ENCODE results near the gene KRT7.
"Not testable (repeated sequence)": the region's sequence is repeated elsewhere in the genome, so short reads cannot be mapped to it uniquely, and the experiment has no call there.

Gene KRT7

DNA sequence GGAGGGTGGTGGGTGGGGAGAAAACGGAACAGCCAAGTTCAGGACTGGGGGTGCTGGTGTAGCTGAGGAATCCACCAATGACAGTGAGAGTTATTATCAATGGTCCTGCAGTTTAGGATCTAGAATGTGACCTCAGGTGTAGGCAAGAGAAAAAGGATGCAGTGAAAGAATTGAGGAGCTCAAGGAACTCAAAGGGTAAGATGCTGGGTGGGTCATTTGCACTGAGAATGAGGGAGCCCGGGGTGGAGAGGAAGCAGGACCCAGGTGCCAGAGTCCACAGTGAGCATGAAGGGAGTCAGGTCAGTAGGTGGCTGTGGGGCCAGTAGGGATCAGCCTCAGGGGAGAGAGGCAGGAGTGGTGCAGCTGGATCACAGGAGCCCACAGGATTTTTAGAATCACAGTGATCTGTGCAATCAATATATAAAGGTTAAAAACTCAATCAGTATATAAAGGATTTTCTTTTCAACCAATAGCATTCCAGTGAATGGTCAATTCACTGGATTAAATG is 3.2 kb upstream of the KRT7 start:
- no peak for DNase-seq (ENCODE audit: low read depth in 1 of 2, low spot score in 1 of 2)

- DNase-seq (ENCODE audit: low read depth in 1 of 2, low spot score in 1 of 2): no peak
Observed at GRCh38 chr12:52230364-52231281, 2.4 kb upstream of the KRT7 start.

DNA sequence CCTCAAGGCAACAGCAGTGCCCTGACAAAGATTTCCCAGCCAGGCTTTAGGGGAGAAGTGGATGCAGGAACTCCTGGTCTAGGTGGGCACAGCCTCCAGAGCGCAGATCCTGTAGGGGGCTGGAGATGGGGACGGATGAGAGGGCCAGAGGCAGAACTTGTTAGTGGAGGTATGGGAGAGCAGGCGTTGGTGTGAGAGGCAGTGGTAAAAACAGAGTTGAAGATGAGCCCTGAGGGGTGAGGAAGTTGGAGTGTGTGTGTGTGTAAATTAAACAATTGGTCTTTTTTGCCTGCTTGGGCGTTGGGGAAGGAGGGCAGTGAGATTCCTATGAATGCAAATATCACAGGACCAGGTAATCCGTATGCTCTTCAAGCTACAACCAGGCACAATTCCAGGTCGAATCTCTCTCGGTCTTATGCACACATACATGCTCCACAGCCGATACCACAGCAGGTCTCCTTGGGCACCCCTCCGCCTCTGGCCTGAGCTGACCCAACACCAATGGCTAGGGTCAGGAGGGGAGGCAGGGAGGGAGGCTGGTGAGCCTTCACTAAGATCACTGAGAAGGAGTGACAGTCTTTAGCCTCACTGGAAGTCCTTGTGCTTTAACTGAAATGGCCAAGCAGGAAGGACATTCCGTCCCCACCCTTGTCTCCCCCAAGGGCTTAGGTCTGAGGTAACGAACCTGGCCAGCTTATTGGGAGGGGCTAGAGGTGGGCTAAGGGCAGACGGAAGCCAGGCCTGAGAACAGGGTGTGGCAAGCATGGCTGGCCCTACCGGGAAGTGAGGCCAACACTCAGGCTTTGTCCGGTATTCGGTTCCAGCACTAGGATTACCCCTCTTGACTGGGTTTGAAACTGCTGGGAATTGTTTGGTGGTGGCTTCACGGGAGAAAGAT is 1.5 kb upstream of the KRT7 start:
- DNase-seq (ENCODE audit: low read depth in 1 of 2, low spot score in 1 of 2): no peak

GRCh38 chr12:52232203-52232673 is 805 bp upstream of the KRT7 start:
- DNase-seq (ENCODE audit: low read depth in 1 of 2, low spot score in 1 of 2): no peak

DNA sequence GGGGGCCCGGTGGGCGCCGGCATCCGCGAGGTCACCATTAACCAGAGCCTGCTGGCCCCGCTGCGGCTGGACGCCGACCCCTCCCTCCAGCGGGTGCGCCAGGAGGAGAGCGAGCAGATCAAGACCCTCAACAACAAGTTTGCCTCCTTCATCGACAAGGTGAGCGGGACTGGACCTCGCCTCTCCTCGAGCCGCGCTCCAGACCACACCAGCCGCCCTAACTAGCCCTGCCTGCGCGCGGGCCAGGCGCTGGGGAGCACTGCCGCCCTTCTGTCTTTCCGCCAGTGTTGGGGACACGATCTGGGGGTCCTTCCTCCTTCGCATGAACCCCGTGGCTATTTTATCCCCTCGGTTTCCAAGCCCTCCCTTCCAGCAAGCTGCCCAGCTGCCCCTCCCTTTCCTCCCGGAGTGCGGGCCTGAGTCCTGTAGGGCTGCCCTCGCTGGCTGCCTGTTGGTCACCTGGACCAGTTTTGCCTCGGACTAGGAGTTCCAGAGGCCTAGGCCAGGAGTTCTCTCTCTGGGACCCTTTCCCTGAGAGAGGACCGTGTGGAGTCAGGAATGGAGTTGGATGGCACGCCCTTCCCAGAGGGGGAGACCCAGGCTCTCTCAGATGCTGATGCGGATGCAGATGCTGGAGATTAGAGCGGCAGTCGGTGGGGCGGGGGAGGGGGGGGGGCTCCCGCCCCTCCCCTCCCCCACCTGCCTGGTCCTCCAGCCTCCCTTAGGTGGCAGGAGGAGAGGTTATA is 592 bp downstream of the KRT7 start:
- no peak for DNase-seq (ENCODE audit: low read depth in 1 of 2, low spot score in 1 of 2)

DNA sequence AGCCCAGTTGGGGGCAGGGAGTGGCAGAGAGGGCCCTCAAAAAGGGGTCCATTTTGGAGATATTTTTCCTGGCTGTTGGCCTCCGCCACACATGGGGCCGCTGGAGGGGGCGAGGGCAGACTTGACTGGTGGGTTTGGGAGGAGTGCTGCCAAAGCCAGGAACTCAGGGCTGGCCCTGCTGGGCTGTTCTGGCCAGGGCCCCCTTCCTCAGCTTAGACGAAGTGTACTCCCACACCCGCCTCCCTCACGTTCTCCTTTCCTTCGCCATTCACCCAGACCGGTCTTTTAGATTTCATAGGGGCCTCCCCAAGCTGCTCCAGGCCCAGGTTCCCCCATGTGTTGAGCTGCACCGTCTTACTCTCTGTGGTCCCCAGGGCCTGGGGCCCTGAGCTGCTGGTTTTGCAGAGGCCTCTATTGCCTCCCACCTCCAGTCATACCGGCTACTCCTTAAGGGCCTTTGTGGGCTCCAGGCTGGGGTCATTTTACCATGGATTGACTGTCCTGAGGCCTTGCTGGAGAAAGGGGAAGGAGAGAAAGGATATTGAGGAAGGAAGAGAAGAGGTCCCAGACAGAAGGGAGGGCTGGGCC is 1.3 kb downstream of the KRT7 start:
- no peak for DNase-seq (ENCODE audit: low read depth in 1 of 2, low spot score in 1 of 2)

DNA sequence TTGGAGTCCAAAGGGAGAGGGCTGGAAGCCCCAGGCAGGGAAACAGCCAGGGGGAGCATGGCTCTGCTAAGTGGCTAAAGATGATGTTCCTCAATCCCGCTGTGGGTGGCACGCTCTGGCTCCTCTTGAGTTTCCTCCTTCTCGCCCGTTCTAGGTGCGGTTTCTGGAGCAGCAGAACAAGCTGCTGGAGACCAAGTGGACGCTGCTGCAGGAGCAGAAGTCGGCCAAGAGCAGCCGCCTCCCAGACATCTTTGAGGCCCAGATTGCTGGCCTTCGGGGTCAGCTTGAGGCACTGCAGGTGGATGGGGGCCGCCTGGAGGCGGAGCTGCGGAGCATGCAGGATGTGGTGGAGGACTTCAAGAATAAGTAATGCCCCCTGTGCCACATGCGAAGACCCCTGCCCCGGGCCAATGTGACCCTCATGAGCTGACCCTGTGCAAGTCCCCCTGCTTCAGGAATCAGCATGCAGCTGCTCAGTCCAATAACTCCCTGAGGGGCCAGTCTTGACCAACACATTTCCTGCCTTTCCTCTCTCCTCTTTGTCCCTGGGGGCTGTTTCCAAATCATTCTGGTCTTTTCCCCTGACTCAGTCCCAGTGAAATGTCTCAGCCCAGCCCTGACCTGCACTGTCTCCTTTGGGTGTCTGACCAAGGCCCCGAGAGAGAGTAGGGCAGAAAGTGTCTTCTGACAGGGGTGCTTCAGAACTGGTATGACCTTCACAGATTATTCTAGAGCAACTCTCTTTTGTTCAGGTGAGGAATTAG is 2.1 kb downstream of the KRT7 start:
- no peak for DNase-seq (ENCODE audit: low read depth in 1 of 2, low spot score in 1 of 2)

DNA sequence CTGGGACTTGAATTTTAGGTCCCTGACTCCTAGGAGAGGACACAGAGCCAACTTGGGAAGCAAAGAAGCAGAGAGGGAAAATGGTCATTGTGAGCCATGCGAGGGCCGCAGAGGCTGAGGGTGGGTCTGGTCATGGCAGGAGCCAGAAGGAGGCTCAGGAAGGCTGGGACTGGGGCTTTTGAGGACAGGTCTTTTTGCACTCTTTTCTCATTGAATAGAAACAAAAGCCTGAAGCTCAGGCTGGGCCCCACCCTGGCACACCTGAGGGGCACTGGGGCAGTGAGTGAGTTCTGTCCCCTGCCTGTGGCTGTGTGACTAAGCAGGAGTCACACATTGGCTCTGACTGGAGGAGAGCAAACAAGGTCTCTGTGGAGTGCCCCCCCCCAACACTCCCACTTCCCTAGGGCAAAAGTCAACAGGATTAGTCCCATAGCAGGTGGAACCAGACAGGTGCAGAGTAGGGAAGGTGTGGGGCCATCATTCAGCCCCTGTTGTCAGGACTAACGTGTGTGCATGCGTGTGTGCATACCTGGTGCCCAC is 2.8 kb downstream of the KRT7 start:
- no peak for DNase-seq (ENCODE audit: low read depth in 1 of 2, low spot score in 1 of 2)

- DNase-seq (ENCODE audit: low read depth in 1 of 2, low spot score in 1 of 2): no peak
Observed at GRCh38 chr12:52236386-52237050, 3.5 kb downstream of the KRT7 start.

- DNase-seq (ENCODE audit: low read depth in 1 of 2, low spot score in 1 of 2): no peak
Observed at GRCh38 chr12:52238207-52238840, 5.3 kb downstream of the KRT7 start.

DNA sequence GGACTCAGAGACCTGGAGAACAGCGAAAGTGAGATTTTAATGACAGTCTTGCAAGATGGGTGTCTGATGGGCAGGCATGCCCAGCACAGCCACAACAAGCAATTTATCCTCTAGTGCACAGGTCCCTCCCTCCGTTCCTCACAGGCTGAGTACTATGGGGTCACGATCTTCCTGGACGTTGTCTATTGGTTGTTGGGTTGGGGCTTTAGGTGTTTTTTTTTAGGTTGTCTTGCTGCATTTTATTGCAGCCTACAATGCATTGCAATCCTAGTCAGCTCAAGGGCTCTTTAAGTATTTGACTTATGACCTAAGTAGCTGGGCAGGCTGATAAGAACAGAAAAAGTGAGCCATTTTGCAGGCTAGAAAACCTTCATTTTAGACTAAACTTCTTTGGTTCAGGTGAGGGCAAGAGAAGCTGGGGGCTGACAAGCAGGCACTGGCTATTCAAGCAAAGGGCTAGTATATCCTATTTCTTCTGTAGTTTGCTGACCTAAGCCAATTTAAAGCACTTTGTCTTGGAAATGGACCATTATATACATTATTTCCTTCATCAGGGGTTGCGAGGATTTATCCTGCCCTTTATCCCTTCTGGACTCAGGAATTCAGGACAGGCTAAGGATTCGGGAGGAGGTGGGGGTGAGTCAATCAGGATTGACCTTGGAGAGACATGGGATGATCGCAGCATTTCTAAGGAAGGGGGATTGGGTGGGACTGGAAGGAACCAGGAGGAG is 6.0 kb downstream of the KRT7 start:
- DNase-seq (ENCODE audit: low read depth in 1 of 2, low spot score in 1 of 2): no peak

DNA sequence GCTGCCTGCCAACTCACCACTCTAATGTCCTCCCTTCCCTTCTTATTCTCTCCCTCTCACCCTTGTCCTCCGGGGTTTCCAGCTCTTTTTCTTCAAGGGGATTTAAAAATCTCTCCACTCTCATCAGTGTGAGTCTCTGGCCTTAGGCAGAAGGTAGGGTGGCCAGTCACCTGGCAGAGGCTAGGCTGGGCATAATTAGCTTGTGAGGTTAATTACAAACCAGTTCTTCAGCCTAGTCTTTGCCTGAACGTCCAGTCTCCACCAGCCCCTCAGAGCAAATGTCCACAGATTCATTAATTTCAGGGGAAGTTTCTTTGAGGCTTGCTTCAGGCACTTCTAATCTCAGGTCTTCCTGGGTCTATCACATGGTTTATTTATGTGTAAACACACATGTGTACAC is 6.7 kb downstream of the KRT7 start:
- DNase-seq (ENCODE audit: low read depth in 1 of 2, low spot score in 1 of 2): no peak

GRCh38 chr12:52240247-52240646 is 7.2 kb downstream of the KRT7 start:
- not testable (repeated sequence) for DNase-seq (ENCODE audit: low read depth in 1 of 2, low spot score in 1 of 2)

DNA sequence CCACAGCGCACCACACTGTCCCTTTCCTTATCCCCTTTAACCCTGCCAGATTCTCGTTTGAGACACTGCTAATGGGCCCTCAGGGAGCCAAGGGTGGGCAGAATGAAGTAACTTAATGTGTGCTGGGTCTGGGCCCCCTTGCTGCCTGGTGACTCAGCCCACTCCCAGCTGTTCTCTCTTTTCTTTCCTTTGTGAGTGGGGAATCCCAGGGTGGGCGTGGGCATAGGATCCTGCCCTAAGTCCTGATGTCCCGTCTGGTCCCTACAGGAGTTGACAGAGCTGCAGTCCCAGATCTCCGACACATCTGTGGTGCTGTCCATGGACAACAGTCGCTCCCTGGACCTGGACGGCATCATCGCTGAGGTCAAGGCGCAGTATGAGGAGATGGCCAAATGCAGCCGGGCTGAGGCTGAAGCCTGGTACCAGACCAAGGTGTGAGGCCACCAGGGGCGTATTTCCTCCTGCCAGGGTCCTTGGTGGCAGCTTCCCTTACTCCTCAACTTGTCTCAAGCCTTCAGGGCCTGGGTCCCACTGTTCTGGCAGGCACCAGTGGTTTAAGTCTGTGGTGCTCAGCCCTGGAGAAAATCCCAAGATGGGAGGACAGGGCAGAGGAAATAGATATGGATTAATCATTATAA is 8.3 kb downstream of the KRT7 start:
- DNase-seq (ENCODE audit: low read depth in 1 of 2, low spot score in 1 of 2): no peak

GRCh38 chr12:52242442-52243258 is 9.6 kb downstream of the KRT7 start:
- DNase-seq (ENCODE audit: low read depth in 1 of 2, low spot score in 1 of 2): no peak

- no peak for DNase-seq (ENCODE audit: low read depth in 1 of 2, low spot score in 1 of 2)
Observed at GRCh38 chr12:52243259-52243855, 10.3 kb downstream of the KRT7 start.
